NT2/D1 (cell line): ENCODE measurements around the gene APOL2.

ENCODE experiments used
- DNase-seq: peaks from one replicate; pipeline ENCODE4 v3.0.0-alpha.2; 2011; ENCODE audit warnings: low read depth, low spot score
- H3K27me3 ChIP-seq: 2 replicates; pipeline ENCODE4 v1.6.0; 2011; ENCODE audit warnings: mild to moderate bottlenecking; ENCODE audit not compliant: insufficient read length, insufficient read depth
- H3K36me3 ChIP-seq: 2 replicates; pipeline ENCODE4 v1.6.1; 2011; ENCODE audit warnings: mild to moderate bottlenecking, low read length, mixed read lengths; ENCODE audit not compliant: insufficient read depth, insufficient read length
- H3K4me1 ChIP-seq: 2 replicates; pipeline ENCODE4 v1.5.1; 2011; ENCODE audit not compliant: insufficient read depth, insufficient read length
- H3K4me3 ChIP-seq: 2 replicates; pipeline ENCODE4 v1.5.1; 2011; ENCODE audit warnings: low read depth; ENCODE audit not compliant: insufficient read length
- H3K9ac ChIP-seq: 2 replicates; pipeline ENCODE4 v1.6.0; 2011; ENCODE audit warnings: low read depth; ENCODE audit not compliant: insufficient read length
- H3K9me3 ChIP-seq: 2 replicates; pipeline ENCODE4 v1.5.1; 2011; ENCODE audit warnings: mild to moderate bottlenecking, low read length; ENCODE audit not compliant: insufficient read depth
- SUZ12 ChIP-seq: IDR thresholded peaks from 2 replicates; pipeline ENCODE4 v1.6.1; 2011; ENCODE audit not compliant: insufficient read length, insufficient read depth; ENCODE audit errors: extremely low read depth
- YY1 ChIP-seq: IDR thresholded peaks from 2 replicates; pipeline ENCODE4 v1.6.1; 2011; ENCODE audit not compliant: insufficient read length, insufficient read depth
- ZNF274 ChIP-seq: IDR thresholded peaks from 2 replicates; pipeline ENCODE4 v1.6.1; 2011; ENCODE audit warnings: mild to moderate bottlenecking, low read depth, low read length

APOL2 gene

DNA sequence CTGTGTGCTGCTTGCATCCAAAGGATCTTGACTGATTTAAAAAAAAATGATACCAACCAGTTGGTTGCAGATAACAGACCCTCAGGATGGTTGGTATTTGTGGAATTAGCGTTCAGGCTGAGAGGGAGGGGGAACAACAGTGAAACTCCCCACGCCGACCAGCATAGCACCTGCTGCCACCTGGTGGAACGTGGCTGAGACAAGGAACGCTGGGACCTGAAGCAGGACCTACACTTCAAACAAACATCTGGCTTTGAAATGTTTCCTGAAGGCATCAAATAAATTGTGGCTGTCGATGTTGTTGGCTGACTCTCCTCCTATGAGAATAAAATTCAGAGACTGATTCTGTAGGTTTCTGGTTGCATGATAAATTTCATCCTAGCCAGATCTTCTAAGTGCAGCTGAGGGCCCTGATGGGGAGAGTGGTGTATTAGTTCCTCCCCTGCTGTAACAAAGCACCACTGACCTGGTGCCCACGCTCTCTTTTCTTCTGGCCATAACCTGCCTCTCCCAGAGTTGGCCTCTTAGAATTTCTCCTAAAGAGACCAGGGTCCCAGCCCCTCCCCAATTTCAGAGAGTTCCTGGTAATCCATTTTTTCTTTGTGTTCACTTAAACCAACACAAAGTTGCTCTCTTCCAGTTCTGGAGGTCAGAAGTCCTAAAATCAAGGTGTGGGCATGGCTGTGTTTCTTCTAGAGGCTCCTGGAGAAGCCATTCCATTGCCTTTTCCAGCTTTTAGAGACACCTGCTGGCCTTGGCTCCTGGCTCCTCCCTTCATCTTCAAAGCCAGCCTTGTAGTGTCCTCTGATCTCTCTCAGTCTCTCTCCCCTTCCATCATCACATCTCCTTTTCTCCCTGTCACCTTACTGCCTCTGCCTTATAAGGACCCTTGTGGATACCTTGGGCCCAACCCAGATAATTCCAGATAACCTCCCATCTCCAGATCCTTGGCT is 17.3 kb downstream of the APOL2 start:
- no peaks in the 10 kb centered on the region for H3K27me3 ChIP-seq
- H3K4me1 ChIP-seq, result no peaks in the 10 kb centered on the region
- no peak overlapping the region for H3K4me3 ChIP-seq
- no peak overlapping the region for H3K9ac ChIP-seq
- TF ChIP-seq SUZ12 (no peak), ZNF274 (no peak), YY1 (no peak)
- no peaks in the 10 kb centered on the region for H3K36me3 ChIP-seq
- no peaks in the 10 kb centered on the region for H3K9me3 ChIP-seq
- peak; percentile 35 for DNase-seq

DNA sequence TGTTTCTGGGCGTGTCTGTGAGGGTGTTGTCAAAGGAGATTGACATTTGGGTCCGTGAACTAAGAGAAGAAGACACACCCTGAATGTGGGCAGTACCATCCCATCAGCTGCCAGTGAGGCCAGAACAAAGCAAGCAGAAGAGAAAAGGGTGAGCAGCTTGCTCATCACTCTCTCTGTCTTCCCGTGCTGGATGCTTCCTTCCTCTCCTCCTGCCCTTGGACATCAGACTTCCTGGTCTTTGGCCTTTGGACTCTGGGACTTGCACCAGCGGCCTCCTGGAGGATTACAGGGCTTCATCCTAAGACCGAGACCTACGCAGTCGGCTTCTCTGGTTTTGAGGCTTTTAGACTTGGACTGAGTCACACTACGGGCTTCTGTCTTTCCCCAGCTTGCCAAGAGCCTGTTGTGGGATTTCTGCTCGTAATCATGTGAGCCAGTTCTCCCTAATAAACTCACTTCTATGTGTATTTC is 18.8 kb downstream of the APOL2 start:
- Histone ChIP-seq H3K9me3 (no peaks in the 10 kb centered on the region), H3K9ac (no peak overlapping the region), H3K4me1 (no peaks in the 10 kb centered on the region), H3K4me3 (no peak overlapping the region), H3K27me3 (no peaks in the 10 kb centered on the region), H3K36me3 (no peaks in the 10 kb centered on the region)
- TF ChIP-seq YY1, result no peak
- no peak for TF ChIP-seq SUZ12
- TF ChIP-seq ZNF274, result no peak
- no peak for DNase-seq

DNA sequence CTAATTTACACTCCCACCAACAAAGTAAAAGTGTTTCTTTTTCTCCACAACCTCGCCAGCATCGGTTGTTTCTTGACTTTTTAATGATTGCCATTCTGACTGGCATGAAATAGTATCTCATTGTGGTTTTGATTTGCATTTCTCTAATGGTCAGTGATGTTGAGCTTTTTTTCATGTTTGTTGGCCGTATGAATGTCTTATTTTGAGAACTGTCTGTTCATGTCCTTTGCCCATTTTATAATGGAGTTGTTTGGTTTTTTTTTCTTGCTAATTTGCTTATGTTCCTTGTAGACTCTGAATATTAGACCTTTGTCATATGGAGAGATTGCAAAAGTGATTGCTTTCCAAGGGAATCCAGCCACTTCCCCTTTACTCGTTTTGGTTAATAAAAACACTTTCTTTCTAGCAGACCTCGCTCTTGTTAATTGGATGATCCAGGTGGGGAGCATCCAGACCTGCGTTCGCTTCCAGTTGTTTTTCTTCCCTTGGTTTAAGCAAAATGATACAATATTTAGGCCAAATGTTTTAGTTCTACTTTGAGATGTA is 20.6 kb downstream of the APOL2 start:
- Histone ChIP-seq H3K9ac (no peak overlapping the region), H3K4me1 (no peaks in the 10 kb centered on the region), H3K9me3 (no peaks in the 10 kb centered on the region), H3K4me3 (no peak overlapping the region), H3K36me3 (no peaks in the 10 kb centered on the region), H3K27me3 (no peaks in the 10 kb centered on the region)
- no peak for DNase-seq
- no peak for TF ChIP-seq SUZ12
- no peak for TF ChIP-seq YY1
- TF ChIP-seq ZNF274, result no peak

DNA sequence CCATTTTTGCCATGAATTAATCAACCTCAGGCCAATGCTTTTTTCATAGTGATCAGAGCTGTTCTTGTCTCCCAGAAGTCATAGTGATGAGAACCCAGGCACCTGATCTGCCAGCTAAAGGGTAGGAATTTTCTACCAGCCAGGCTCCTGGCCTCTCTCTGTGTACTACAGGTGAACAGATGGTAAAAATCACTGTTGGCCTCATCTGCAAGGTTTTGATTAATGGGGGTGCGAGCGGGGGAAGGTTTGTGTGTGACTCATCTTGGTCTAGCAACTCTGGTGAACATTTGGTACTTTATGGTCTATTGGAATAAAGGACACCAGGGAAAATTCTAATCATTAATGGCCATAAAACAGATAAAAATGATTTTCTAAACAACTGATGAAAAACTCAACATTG is 23.3 kb downstream of the APOL2 start:
- DNase-seq, result no peak
- H3K9ac ChIP-seq, result no peak overlapping the region
- H3K27me3 ChIP-seq, result no peaks in the 10 kb centered on the region
- no peaks in the 10 kb centered on the region for H3K36me3 ChIP-seq
- H3K9me3 ChIP-seq, result no peaks in the 10 kb centered on the region
- no peaks in the 10 kb centered on the region for H3K4me1 ChIP-seq
- H3K4me3 ChIP-seq, result no peak overlapping the region
- no peak for TF ChIP-seq ZNF274
- TF ChIP-seq YY1, result no peak
- TF ChIP-seq SUZ12, result no peak

DNA sequence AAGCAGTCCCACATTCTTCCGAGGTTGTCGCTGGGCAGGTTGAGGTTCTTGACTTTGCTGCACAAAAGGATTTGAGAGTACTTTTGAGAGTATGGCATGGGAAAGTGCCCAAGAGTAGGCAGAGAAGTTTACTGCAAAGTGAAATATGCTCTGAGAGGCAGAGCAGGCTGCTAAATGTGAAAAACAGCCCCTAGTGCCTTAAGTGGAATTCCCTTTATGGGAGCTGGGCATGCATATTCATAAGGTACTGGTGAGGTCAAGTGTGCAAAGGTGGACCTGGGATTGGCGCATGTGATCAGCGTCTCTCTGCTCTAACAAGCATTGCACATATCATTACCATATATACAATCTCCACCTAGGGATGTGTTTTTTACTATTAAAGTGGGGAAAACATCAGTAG is 25.7 kb downstream of the APOL2 start:
- Histone ChIP-seq H3K27me3 (no peaks in the 10 kb centered on the region), H3K4me3 (no peak overlapping the region), H3K36me3 (no peaks in the 10 kb centered on the region), H3K9me3 (peaks cover 14% of the 10 kb centered on the region; the same call in 1 of the 2 replicates), H3K9ac (no peak overlapping the region), H3K4me1 (no peaks in the 10 kb centered on the region)
- TF ChIP-seq YY1 (no peak), SUZ12 (no peak), ZNF274 (no peak)
- no peak for DNase-seq

DNA sequence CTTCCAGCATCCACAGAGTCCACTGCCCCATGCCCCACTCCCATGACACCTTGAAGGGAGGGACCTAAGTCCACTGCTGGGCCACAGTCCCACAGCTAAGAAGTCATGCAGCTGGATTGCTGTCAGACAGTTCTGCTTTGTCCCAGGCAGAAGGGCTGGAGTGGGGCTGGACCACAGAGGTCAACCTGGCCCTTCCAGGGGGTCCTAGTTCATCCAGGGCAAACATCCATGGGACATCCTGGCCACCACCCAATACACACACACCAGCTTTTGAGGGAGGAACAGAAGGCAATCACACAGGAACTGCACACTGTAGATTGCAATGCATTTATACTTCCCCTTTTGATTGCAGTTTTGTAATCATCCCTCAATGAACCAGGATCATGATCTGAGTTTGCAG is 26.4 kb downstream of the APOL2 start:
- no peaks in the 10 kb centered on the region for H3K4me1 ChIP-seq
- H3K27me3 ChIP-seq, result no peaks in the 10 kb centered on the region
- peaks cover 14% of the 10 kb centered on the region; the same call in 1 of the 2 replicates for H3K9me3 ChIP-seq
- DNase-seq, result no peak
- no peak overlapping the region for H3K4me3 ChIP-seq
- H3K36me3 ChIP-seq, result no peaks in the 10 kb centered on the region
- no peak overlapping the region for H3K9ac ChIP-seq
- no peak for TF ChIP-seq YY1
- TF ChIP-seq SUZ12, result no peak
- no peak for TF ChIP-seq ZNF274

DNA sequence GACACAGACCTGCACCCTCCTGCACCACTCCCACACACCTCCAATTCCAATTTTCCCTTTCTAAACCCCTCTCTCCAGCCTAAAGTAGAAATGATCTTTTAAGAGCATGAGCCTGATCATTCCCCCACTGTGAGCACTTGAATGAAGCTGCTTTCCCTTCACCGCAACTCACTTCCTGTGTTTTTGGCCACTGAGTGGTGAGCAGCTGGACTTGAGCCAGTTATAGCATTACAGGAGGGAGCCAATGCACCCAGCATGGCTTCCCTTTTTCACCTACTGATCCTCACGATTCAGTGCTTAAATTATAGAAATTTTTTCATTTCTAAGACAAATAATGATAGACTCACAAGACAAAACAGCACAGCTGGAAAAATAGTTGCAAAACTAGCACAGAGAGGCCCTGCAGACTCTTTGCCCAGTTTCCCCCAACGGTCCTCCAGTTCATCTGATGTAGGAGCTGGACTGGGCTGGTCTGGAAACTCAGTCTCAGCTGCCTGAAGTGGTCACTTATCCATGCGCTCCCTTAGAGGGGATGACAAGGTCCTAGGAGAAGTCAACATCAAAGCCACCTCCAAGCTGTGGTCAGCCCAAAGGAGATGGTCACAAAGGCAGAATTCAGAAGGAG is 28.0 kb downstream of the APOL2 start:
- H3K9me3 ChIP-seq, result peaks cover 14% of the 10 kb centered on the region; the same call in 1 of the 2 replicates
- no peaks in the 10 kb centered on the region for H3K27me3 ChIP-seq
- no peaks in the 10 kb centered on the region for H3K36me3 ChIP-seq
- H3K4me1 ChIP-seq, result no peaks in the 10 kb centered on the region
- no peak overlapping the region for H3K9ac ChIP-seq
- TF ChIP-seq SUZ12 (no peak), YY1 (no peak), ZNF274 (no peak)
- no peak for DNase-seq
- H3K4me3 ChIP-seq, result no peak overlapping the region
